Measurements from ENCODE around the gene FAM118B.

DNA sequence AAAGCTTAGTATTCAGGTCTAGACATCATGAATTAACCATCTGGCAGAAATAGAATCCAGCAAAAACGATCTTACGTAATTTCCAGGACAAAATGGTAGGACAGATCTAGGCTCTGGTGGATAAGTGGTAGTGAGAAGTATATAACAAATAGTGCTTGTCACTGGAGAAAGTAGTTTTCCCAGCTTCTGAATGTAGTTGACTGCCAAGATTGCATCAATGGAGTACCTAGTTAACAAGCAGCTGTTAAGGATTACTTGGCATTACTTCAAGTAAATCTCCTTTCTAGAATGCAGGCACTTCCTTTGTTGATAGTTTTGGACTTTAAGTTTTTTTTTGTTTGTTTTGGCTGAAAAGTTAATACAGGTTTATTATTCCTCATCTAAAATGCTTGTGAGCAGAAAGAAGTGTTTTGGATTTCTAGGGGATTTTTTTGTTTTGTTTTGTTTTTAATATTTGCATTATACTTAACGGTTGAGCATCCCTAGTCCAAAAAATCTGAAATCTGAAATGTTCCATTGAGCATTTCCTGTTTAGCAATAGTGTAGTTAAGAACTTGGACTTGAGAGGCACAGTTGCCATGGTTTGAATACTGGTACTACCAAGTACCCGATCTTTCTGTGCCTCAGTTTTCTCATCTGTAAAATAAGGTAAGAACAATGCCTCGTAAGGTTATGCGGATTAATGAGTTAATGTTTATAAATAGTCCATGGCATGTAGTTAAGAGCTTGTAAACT lies 20.3 kb downstream of the FAM118B start:
- TF ChIP-seq CTCF (IDR thresholded peaks at IDR 0.05; ENCODE audit: low read depth, low read length) = no peak
- no peak for TF ChIP-seq POLR2A (IDR thresholded peaks at IDR 0.05; ENCODE audit: extremely low read depth, insufficient read length)
